Measurements from ENCODE around the gene PEX5L.

Gene PEX5L

GRCh38 chr3:179861292-179861691, 175.4 kb downstream of the PEX5L start:
- no peak for TF ChIP-seq FOXM1 (IDR thresholded peaks at IDR 0.05; ENCODE audit: borderline replicate concordance, low read depth)
- no peak for TF ChIP-seq TAF1 (IDR thresholded peaks at IDR 0.05; ENCODE audit: low read depth)
- TF ChIP-seq RAD21 (IDR thresholded peaks at IDR 0.05; ENCODE audit: low read depth), result no peak
- TF ChIP-seq EGR1 (IDR thresholded peaks at IDR 0.05), result no peak
- TF ChIP-seq ZBTB7A (IDR thresholded peaks at IDR 0.05; ENCODE audit: low read depth), result no peak
- TF ChIP-seq USF1 (IDR thresholded peaks at IDR 0.05), result no peak
- TF ChIP-seq CEBPB (IDR thresholded peaks at IDR 0.05), result no peak
- TF ChIP-seq TCF12 (IDR thresholded peaks at IDR 0.05; ENCODE audit: low read depth), result no peak
- TF ChIP-seq, protein P1, sequence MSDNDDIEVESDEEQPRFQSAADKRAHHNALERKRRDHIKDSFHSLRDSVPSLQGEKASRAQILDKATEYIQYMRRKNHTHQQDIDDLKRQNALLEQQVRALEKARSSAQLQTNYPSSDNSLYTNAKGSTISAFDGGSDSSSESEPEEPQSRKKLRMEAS (IDR thresholded peaks at IDR 0.05), result no peak
- TF ChIP-seq YY1 (IDR thresholded peaks at IDR 0.05; ENCODE audit: low read depth), result no peak
- TF ChIP-seq, protein P2, sequence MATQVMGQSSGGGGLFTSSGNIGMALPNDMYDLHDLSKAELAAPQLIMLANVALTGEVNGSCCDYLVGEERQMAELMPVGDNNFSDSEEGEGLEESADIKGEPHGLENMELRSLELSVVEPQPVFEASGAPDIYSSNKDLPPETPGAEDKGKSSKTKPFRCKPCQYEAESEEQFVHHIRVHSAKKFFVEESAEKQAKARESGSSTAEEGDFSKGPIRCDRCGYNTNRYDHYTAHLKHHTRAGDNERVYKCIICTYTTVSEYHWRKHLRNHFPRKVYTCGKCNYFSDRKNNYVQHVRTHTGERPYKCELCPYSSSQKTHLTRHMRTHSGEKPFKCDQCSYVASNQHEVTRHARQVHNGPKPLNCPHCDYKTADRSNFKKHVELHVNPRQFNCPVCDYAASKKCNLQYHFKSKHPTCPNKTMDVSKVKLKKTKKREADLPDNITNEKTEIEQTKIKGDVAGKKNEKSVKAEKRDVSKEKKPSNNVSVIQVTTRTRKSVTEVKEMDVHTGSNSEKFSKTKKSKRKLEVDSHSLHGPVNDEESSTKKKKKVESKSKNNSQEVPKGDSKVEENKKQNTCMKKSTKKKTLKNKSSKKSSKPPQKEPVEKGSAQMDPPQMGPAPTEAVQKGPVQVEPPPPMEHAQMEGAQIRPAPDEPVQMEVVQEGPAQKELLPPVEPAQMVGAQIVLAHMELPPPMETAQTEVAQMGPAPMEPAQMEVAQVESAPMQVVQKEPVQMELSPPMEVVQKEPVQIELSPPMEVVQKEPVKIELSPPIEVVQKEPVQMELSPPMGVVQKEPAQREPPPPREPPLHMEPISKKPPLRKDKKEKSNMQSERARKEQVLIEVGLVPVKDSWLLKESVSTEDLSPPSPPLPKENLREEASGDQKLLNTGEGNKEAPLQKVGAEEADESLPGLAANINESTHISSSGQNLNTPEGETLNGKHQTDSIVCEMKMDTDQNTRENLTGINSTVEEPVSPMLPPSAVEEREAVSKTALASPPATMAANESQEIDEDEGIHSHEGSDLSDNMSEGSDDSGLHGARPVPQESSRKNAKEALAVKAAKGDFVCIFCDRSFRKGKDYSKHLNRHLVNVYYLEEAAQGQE (IDR thresholded peaks at IDR 0.05; ENCODE audit: low read depth), result no peak
- TF ChIP-seq NFIC (IDR thresholded peaks at IDR 0.05), result no peak
- no peak for TF ChIP-seq CREB1 (IDR thresholded peaks at IDR 0.05; ENCODE audit: low read depth)
- TF ChIP-seq EP300 (IDR thresholded peaks at IDR 0.05; ENCODE audit: borderline replicate concordance), result no peak
- no peak for TF ChIP-seq TEAD4 (IDR thresholded peaks at IDR 0.05)

GRCh38 chr3:179860275-179861107, 176.2 kb downstream of the PEX5L start:
- TF ChIP-seq CREB1 (IDR thresholded peaks at IDR 0.05; ENCODE audit: low read depth) (no peak), RAD21 (IDR thresholded peaks at IDR 0.05; ENCODE audit: low read depth) (no peak)

DNA sequence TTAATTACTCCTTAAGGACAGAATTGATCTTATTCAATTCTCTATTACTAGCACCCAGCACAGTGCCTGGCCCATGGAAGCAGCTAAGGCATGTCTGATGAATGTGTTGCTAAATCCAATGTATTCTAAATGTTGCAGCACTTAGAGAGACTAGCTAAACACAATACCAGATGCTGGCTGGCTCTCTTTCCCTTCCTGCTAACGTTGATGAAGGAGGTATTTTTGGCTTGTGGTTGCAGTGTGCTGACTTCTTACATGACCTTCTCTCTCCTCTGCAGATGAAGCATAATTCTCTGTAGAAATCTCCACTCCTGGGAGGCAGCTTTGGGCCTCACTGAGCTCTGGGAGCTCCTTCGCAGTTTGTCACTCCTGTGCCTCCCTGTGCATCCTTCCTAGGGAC, 183.6 kb downstream of the PEX5L start:
- TF ChIP-seq, protein P2 (IDR thresholded peaks at IDR 0.05; ENCODE audit: low read depth), result no peak
- TF ChIP-seq CEBPB (IDR thresholded peaks at IDR 0.05), result no peak
- no peak for TF ChIP-seq CREB1 (IDR thresholded peaks at IDR 0.05; ENCODE audit: low read depth)
- TF ChIP-seq TEAD4 (IDR thresholded peaks at IDR 0.05), result no peak
- TF ChIP-seq YY1 (IDR thresholded peaks at IDR 0.05; ENCODE audit: low read depth), result no peak
- TF ChIP-seq TAF1 (IDR thresholded peaks at IDR 0.05; ENCODE audit: low read depth), result no peak
- TF ChIP-seq EGR1 (IDR thresholded peaks at IDR 0.05), result no peak
- TF ChIP-seq, protein P1 (IDR thresholded peaks at IDR 0.05), result no peak

GRCh38 chr3:179852142-179852905, 184.4 kb downstream of the PEX5L start:
- no peak for TF ChIP-seq RAD21 (IDR thresholded peaks at IDR 0.05; ENCODE audit: low read depth)
- TF ChIP-seq EGR1 (IDR thresholded peaks at IDR 0.05), result no peak
- TF ChIP-seq, protein P2 (IDR thresholded peaks at IDR 0.05; ENCODE audit: low read depth), result no peak
- TF ChIP-seq CEBPB (IDR thresholded peaks at IDR 0.05), result no peak
- no peak for TF ChIP-seq NFIC (IDR thresholded peaks at IDR 0.05)
- TF ChIP-seq TEAD4 (IDR thresholded peaks at IDR 0.05), result no peak
- no peak for TF ChIP-seq EP300 (IDR thresholded peaks at IDR 0.05; ENCODE audit: borderline replicate concordance)

DNA sequence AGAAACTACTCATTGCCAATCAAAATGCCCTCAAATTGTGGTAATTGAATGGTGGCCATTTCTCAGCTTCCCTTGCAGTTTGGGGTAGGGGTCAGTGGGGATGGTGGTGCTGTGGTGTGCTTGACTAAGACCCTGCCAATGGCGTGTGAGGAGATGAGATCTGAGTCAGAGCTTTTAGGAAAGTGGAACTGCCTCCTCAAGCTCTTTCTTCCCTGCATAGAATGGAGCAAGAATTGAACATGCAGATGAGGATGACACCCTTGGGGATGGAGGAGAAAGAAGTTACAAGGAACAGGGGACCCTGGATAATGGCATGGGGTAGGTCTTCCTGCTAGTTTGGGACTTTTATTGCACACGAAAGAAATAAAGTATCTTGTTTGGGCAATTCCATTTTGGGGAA, 188.0 kb downstream of the PEX5L start:
- TF ChIP-seq, protein P2 (IDR thresholded peaks at IDR 0.05; ENCODE audit: low read depth), result no peak
- TF ChIP-seq, protein P1 (IDR thresholded peaks at IDR 0.05), result no peak
- TF ChIP-seq EP300 (IDR thresholded peaks at IDR 0.05; ENCODE audit: borderline replicate concordance), result no peak
- no peak for TF ChIP-seq TEAD4 (IDR thresholded peaks at IDR 0.05)
- TF ChIP-seq CEBPB (IDR thresholded peaks at IDR 0.05), result no peak
- TF ChIP-seq NFIC (IDR thresholded peaks at IDR 0.05), result no peak
- TF ChIP-seq EGR1 (IDR thresholded peaks at IDR 0.05), result no peak
- TF ChIP-seq TAF1 (IDR thresholded peaks at IDR 0.05; ENCODE audit: low read depth), result no peak
- TF ChIP-seq YY1 (IDR thresholded peaks at IDR 0.05; ENCODE audit: low read depth), result no peak
- TF ChIP-seq FOXM1 (IDR thresholded peaks at IDR 0.05; ENCODE audit: borderline replicate concordance, low read depth), result no peak
- TF ChIP-seq CREB1 (IDR thresholded peaks at IDR 0.05; ENCODE audit: low read depth), result no peak
- no peak for TF ChIP-seq ZBTB7A (IDR thresholded peaks at IDR 0.05; ENCODE audit: low read depth)
- TF ChIP-seq USF1 (IDR thresholded peaks at IDR 0.05), result no peak
- no peak for TF ChIP-seq RAD21 (IDR thresholded peaks at IDR 0.05; ENCODE audit: low read depth)
- TF ChIP-seq TCF12 (IDR thresholded peaks at IDR 0.05; ENCODE audit: low read depth), result no peak
